A673 (cell line): ENCODE measurements around the gene ZFYVE28.

Source experiments
- EZH2 ChIP-seq: fragments of 200-600 bp; sonication (generic); IDR thresholded peaks from 2 replicates; pipeline ENCODE4 v1.6.1; 2017; ENCODE audit warnings: borderline replicate concordance, low read depth, mild to moderate bottlenecking, mixed read lengths, antibody characterized with exemption, low read length; ENCODE audit not compliant: poor library complexity, severe bottlenecking
- TF ChIP-seq, protein P1 (sequence below): fragments of 300-800, 200-600 bp; sonication (generic); conservative IDR thresholded peaks from 2 replicates; pipeline ENCODE4 v1.5.1; 2017; ENCODE audit warnings: low read depth, mild to moderate bottlenecking, antibody characterized with exemption, low read length, moderate library complexity, mixed read lengths

GRCh38 chr4:2408976-2409375 is 9.5 kb downstream of the ZFYVE28 start:
- TF ChIP-seq, protein P1, sequence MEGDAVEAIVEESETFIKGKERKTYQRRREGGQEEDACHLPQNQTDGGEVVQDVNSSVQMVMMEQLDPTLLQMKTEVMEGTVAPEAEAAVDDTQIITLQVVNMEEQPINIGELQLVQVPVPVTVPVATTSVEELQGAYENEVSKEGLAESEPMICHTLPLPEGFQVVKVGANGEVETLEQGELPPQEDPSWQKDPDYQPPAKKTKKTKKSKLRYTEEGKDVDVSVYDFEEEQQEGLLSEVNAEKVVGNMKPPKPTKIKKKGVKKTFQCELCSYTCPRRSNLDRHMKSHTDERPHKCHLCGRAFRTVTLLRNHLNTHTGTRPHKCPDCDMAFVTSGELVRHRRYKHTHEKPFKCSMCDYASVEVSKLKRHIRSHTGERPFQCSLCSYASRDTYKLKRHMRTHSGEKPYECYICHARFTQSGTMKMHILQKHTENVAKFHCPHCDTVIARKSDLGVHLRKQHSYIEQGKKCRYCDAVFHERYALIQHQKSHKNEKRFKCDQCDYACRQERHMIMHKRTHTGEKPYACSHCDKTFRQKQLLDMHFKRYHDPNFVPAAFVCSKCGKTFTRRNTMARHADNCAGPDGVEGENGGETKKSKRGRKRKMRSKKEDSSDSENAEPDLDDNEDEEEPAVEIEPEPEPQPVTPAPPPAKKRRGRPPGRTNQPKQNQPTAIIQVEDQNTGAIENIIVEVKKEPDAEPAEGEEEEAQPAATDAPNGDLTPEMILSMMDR = no peak
- no peak for TF ChIP-seq EZH2
